22Rv1 (cell line): ENCODE data around the gene NCOA1.

Experiments used
- H3K27ac ChIP-seq: fragments of 450-650 bp; 2 replicates; pipeline ENCODE4 v1.5.1; 2017
- CTCF ChIP-seq: fragments of 450-650 bp; IDR thresholded peaks from 2 replicates; pipeline ENCODE4 v1.5.1; 2017; ENCODE audit warnings: mild to moderate bottlenecking
- ZFX ChIP-seq: fragments of 450-650 bp; IDR thresholded peaks from 2 replicates; pipeline ENCODE4 v1.6.1; 2017; ENCODE audit warnings: antibody characterized with exemption, borderline replicate concordance

Gene NCOA1

GRCh38 chr2:24508878-24509277 lies 17.8 kb downstream of the NCOA1 start:
- no peak overlapping the region for H3K27ac ChIP-seq
- TF ChIP-seq CTCF (no peak), ZFX (no peak)

GRCh38 chr2:24509425-24509824 lies 18.4 kb downstream of the NCOA1 start:
- H3K27ac ChIP-seq, result no peak overlapping the region
- TF ChIP-seq ZFX (no peak), CTCF (no peak)

GRCh38 chr2:24509840-24510239 lies 18.8 kb downstream of the NCOA1 start:
- no peak for TF ChIP-seq ZFX
- no peak for TF ChIP-seq CTCF

GRCh38 chr2:24510771-24511170 lies 19.7 kb downstream of the NCOA1 start:
- TF ChIP-seq ZFX (no peak), CTCF (no peak)
- H3K27ac ChIP-seq, result no peak overlapping the region

More at GRCh38 chr2:24509840-24510239, 18.8 kb downstream of the NCOA1 start:
- H3K27ac ChIP-seq, result no peak overlapping the region

GRCh38 chr2:24511198-24511597 lies 20.1 kb downstream of the NCOA1 start:
- no peak for TF ChIP-seq CTCF
- no peak for TF ChIP-seq ZFX
- H3K27ac ChIP-seq, result no peak overlapping the region

- H3K27ac ChIP-seq, result no peak overlapping the region
- TF ChIP-seq ZFX, result no peak
- no peak for TF ChIP-seq CTCF
Observed at GRCh38 chr2:24511894-24512293, 20.8 kb downstream of the NCOA1 start.

- TF ChIP-seq CTCF (no peak), ZFX (no peak)
- no peak overlapping the region for H3K27ac ChIP-seq
Observed at GRCh38 chr2:24512404-24512803, 21.4 kb downstream of the NCOA1 start.
